HG03064 (cell line): Measurements from ENCODE around the gene FKBP10.

ENCODE experiments used
- ATAC-seq: cut with Tn5 transposase; IDR thresholded peaks from one replicate; pipeline ENCODE4 v1.9.1; 2021; ENCODE audit warnings: low read depth; ENCODE audit not compliant: unreplicated experiment

Gene FKBP10

GRCh38 chr17:41782142-41782541, 30.7 kb upstream of the FKBP10 start:
- ATAC-seq: no peak

DNA sequence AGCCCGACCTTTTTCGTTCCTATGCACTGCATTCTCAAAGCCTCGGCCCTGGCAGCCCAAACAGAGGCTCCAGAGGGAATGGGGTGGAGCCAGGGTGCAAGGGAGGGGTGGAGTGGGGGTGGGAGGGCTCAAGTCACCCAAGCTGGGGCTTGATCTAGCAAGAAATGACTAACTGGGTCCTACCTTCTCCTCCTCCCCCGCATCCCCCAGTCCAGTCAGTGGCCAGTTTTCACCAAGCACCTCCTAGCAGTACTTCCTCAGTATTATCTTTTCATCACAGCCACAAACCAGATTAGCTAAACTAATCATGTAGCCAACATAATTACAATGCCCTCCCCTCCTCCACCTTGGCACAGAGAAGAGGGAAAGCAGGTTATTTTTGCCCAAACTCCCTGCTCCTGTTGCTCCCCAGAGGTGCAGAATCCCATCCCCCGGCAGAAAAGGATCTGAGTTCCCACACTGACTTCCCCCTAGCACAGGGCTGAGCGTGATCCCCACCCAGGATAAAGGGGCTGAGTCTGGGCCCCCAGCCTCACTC, 28.5 kb upstream of the FKBP10 start:
- ATAC-seq: no peak

DNA sequence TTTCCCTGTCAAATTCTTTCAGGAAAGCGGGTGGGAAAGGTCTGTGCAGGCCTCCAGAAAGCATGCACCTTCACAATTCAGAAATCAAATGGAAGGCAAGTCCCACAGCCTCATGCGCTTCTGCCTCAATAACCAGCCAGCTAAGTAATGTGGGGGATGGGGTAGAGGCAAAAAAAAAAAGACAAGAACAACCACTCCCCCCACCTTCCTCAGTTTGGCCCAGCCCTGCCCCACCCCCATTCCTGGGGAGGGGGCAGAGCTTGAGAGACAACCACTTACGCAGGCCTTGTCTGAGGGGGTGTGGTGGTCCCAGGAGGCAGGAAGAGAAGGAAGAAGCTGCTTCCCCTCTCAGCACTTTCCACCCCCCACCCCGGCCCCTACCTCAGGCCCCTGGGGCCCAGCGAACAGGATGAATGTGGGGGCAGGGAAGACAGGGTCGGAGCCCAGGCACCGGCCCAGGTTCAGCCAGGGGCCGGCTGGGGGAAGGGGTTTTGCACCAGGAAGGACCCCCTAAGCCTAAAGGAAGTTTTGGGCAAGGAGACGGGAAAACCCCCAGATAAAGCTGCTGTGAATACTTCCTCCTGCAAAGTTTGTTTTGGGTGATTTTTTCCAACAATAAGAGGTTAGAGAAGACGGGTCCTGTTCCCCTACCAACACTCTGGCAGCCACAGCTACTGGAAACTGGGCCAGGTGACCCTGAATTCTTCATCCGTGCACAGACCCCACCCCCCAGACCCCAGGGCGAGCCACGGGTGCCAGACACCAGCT, 27.5 kb upstream of the FKBP10 start:
- no peak for ATAC-seq

DNA sequence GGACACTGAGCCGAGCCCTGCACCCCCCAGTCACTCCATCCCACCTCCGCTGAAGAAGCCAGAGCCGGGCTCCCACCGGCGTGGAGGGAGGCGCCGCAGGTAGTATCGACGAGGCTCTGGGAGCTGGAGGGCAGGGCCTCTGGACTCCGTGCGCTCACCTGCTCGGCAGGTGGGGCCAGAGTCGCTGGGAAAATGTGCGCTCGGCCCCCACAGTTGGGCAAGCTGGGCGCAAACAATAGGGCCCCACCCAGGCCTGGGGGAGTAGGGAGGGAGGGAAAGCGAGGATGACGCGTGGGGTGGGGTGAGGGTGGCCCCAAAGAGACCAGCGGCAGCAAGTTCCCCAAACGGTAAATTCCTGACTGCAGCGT, 27.0 kb upstream of the FKBP10 start:
- ATAC-seq: no peak

DNA sequence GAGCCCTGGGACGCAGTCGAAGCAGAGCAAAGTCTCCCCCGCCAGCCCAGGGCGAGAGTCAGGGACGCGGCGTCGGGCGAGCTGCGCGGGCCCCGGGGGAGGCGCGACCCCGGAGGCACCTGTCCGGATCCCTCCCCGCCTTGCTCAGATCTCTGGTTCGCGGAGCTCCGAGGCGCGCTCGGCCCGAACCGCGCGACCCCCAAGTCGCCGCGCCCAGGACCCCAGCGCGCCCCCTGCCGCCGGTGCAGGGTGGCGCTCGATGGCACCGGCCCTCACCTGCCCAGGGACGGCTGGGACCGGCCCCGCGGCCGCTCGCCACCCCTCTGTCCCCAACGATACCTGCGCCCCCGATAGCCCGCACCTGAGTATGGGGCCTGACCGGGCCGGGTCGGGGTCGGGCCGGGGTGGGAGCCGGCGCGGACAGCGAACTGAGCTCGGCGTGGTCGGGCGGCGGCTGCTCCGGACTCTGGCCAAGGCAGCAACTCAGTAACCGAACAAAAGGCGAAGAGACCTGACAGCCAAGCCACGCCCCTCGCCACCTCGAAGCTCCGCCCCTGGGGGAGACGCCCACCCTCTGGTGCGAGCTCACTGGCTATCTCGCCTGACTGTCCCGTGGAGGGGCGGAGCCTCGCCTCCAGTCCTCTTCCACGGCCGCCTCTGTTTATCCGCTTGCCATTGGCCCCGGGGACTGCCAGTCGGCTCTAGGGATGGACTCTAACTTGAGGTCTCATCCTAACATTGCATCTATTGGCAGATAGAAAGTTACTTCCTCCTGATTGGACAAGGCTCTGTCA, 26.4 kb upstream of the FKBP10 start, which contains the start of gene JUP:
JUP (minus strand) TSS at position 485 of the 794 bp plus-strand sequence. CDS start 14,857 bp downstream, outside the sequence.
- ATAC-seq: no peak

- no peak for ATAC-seq
These were observed 25.8 kb upstream of the FKBP10 start for GRCh38 chr17:41787021-41787418.

GRCh38 chr17:41792845-41793783, 19.7 kb upstream of the FKBP10 start:
- ATAC-seq: no peak

- ATAC-seq: no peak
These were observed 18.8 kb upstream of the FKBP10 start for GRCh38 chr17:41793784-41794539.

- no peak for ATAC-seq
These were observed 18.2 kb upstream of the FKBP10 start for GRCh38 chr17:41794540-41794975.

- no peak for ATAC-seq
These were observed 16.5 kb upstream of the FKBP10 start for GRCh38 chr17:41796121-41796895.

GRCh38 chr17:41797377-41797776, 15.4 kb upstream of the FKBP10 start:
- ATAC-seq: no peak

DNA sequence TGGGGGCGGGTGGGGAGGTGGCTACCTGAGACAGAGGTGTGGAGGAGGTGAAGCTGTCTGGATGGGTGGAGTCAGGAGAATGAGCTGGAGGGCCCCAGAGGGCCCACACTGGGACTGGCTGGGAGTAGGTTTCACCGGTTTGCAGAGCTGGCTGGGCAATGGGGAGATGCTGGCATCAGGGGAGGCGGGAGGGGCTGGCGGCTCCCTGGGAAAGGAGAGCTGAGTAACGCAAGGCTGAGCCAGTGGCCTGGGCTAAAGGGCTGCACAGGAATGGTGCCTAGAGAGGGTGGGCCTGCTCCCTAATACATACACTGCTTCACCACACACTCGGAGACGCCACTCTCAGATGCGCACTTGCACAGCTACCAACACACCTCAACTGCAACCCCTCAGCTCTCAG, 13.4 kb upstream of the FKBP10 start:
- no peak for ATAC-seq

GRCh38 chr17:41800601-41801373, 12.0 kb upstream of the FKBP10 start:
- ATAC-seq: no peak

GRCh38 chr17:41801374-41802271, 11.2 kb upstream of the FKBP10 start:
- ATAC-seq: no peak

DNA sequence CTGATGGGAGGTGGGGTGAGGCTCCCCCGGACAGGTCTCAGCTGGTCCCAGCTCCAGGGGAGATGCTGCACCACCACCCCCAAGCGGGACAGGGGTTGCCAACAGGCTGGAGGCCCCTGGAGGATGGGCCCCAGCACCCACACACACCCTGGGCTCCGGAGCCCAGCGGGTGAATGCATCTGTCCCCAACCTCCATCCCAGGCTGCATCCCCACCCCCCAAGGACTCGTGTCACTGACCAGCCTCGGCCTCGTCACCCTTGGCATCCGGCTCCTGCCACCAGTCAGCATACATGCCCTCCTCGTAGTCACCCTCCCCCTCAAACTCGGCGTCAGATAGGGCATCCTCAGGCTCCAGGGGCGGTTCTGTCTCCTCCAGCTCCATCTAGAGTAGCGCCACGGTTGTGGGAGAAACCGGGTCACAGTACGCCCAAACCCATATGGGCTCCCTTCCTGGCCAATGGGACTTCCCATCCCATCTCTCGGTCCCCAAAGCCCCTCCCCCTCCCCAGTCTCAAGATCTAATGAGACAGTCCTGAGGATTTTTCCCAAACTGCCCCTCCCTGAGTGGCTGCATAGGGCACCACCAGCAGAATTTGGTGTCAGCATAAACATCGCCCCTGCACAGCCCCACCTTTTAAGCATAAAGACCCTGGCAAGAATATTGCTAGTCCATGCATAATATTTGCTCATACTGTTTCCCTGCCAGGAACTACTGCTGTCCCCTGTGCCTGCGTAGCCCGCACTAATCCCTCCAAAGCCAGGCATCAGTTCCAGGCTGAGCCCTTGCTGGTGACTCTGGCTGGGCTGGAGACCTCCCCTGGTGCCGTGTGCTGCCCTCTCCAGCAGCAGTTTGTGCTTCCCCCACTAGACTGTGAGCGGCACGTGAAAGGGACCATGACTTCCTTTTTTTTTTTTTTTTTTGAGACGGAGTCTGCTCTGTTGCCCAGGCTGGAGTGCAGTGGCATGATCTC, 9.5 kb upstream of the FKBP10 start:
- no peak for ATAC-seq
